Measurements from ENCODE around the gene PRAMEF11.
"Not testable (repeated sequence)": the region's sequence is repeated elsewhere in the genome, so short reads cannot be mapped to it uniquely, and the experiment has no call there.

PRAMEF11 gene

DNA sequence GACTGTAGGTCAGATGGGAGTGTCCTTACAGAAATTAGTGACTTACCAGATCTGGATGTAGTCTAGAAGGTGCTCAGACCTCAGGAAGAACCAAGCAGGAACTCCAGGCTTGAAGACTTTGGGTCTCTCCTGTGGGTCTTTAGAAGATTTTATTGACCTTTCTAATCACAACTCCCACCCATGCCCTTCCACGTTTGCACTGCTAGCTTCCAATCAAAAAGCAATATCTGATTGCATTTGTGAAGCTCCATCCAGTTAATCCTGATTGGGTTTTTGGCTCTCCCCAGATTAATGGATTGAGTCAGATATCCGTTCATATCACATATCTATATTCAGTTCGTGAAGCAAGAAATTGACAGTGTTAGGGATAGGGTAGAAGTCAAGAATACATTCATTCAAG is at the start of gene PRAMEF11:
TSS of gene PRAMEF11 (minus strand) at position 101 of the 400 bp plus-strand sequence. CDS start 2,621 bp downstream, outside the sequence.
- not testable (repeated sequence) for DNase-seq

- DNase-seq: not testable (repeated sequence)
Observed at GRCh38 chr1:12878453-12878852, 47.2 kb upstream of the PRAMEF11 start.

DNA sequence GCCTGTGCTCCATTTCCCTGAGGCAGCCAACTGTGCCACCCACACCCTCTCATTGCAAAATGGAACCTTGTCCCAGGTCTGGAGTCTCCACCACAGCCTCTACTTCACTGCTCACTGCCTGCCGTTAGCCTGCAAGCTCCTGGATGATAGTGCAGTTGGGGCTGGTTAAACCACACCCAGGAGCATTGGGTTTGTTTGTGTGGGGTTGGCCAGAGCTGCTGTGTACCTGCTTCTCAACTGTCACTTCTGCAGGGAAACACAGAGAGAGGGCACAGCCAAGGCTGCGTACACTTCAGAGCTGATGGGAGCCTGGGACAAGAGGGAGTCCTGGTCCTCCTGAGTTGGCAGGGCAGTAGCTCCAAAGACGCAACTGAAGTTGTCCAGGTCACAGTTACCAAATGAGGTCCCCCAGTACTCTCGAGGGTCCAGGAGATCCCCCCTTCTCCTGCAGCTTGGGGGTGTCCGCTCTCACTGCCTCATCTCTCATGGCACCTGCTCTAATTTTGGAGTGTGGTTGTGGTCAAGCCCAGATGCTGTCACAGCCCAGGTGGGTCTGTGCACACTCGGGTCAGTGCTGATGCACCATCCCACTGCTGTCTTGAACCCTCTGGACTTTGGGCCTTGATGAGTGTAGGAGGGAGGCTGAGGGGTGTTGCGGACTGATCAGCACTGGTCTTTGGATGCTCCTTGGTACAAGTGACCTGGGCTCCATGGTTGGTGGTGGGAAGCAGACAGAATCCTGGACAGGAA is 32.1 kb upstream of the PRAMEF11 start:
- not testable (repeated sequence) for DNase-seq

GRCh38 chr1:12856786-12857185 is 25.6 kb upstream of the PRAMEF11 start, which contains the start of gene PRAMEF2:
Gene PRAMEF2, plus strand, starts transcription at chr1:12857086. Its CDS starts 1,924 bp downstream, at chr1:12859010.
- not testable (repeated sequence) for DNase-seq

DNA sequence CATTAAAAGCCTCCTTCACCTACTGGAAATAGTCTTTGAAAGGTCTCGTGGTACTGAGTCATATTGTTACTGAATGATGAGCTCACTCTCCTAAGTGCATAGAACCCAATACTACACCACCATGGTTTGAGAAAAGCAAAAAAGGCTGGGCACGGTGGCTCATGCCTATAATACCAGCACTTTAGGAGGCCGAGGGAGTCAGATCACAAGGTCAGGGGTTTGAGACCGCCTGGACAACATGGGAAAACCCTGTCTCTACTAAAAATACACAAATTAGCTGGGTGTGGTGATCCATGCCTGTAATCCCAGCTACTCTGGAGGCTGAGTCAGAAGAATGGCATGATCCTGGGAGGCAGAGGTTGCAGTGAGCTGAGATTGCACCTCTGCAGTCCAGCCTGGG is 20.6 kb upstream of the PRAMEF11 start:
- DNase-seq: no peak

DNA sequence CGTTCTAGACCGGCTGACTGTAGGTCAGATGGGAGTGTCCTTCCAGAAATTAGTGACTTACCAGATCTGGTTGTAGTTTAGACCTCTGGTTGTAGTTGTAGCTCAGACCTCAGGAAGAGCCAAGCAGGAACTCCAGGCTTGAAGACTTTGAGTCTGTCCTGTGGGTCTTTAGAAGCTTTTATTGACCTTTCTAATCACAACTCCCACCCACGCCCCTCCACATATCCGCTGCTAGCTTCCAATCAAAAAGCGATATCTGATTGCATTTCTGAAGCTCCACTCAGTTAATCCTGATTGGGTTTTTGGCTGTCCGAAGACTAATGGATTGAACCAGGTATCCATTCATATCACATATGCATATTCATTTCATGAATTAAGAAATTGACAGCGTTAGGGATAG is 17.4 kb upstream of the PRAMEF11 start, which contains the start of gene HNRNPCL1:
TSS of gene HNRNPCL1 (minus strand) at position 101 of the 400 bp plus-strand sequence. CDS start 431 bp downstream, outside the sequence.
- not testable (repeated sequence) for DNase-seq

GRCh38 chr1:12833251-12833650 is 2.0 kb upstream of the PRAMEF11 start:
- DNase-seq: not testable (repeated sequence)

DNA sequence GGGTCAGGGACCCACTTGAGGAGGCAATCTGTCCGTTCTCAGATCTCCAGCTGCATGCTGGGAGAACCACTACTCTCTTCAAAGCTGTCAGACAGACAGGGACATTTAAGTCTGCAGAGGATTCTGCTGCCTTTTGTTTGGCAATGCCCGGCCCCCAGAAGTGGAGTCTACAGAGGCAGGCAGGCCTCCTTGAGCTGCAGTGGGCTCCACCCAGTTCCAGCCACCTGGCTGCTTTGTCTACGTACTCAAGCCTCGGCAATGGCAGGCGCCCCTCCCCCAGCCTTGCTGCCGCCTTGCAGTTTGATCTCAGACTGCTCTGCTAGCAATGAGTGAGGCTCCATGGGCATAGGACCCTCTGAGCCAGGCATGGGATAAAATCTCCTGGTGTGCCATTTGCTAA is 12.1 kb downstream of the PRAMEF11 start:
- DNase-seq: not testable (repeated sequence)

DNA sequence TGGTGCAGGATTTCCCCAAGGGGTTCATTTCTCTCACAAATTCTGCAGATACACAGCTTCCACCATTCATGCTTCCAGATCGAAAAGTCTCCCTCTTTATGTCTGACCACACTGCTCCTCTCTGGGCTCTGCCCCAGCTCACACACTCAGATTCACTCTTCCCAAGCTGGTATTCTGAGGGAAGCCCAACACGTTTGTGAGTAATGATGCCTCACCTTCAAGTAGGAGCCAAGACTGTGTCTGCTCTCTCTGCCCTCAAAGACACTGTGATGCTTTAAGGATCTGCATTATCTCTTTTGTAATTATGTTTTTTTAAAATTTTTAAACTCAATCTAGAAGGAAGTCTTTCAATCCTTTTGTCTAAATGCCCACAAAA is 19.8 kb downstream of the PRAMEF11 start:
- no peak for DNase-seq

DNA sequence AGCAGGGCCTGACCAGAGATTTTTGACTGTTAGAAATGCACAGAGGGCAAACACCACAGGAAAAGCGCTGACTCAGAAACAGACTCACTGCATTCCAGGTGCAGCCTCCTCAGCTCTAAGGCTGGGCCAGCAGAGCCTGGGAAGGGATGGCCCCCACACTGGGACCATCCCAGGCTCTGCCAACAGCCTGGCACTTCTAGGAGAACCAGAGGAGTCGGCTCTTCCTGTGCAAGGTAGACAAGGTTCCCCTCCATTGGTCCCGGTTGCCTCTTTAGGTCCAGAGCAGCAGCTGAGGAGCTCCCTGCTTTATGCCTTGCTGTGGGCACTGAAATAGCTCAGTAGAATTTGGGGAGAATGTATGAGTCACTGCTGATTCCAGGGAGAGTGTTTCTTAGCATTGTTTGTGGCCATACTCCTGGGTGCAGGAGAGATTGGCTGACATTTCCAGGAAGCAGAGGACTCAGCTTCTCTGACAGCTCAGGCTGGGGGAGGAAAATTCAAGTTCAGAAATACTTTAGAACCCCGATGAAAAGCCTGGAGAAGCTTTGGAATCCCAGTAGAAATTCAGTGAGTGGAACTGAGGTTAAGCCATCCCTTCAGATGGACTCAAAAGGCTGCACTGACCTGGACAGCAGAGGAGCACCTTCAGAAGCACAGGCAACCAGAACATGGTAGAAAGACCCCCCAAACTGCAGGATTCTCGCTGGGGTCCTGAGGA is 20.4 kb downstream of the PRAMEF11 start:
- DNase-seq: no peak

- DNase-seq: no peak
Observed at GRCh38 chr1:12809933-12810332, 21.3 kb downstream of the PRAMEF11 start.

GRCh38 chr1:12799730-12800129 is 31.5 kb downstream of the PRAMEF11 start:
- DNase-seq: no peak

GRCh38 chr1:12798911-12799310 is 32.3 kb downstream of the PRAMEF11 start:
- DNase-seq: no peak

DNA sequence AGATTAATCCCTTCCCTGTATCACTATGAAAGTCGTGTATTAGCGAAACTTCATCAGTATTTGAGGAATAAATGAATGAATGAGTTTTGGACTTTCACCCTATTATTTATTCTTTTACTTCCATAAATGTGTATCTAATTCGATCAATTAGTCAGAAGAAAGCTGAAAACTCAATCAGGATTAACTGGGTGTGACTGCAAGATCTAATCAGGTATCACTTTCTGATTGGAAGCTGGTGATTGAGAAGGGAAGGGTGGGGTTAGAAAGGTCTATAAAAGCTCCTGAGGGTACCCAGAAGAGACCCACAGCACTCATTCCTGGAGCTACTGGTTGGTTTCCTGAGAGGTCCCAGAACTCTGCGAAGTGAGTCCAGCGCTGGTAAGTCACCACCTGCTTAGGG is 40.1 kb downstream of the PRAMEF11 start, which contains the start of gene PRAMEF1:
TSS of gene PRAMEF1 (plus strand) at position 301 of the 400 bp plus-strand sequence. CDS start 1,831 bp downstream, outside the sequence.
- not testable (repeated sequence) for DNase-seq

- peak; percentile 3 for DNase-seq
Observed at GRCh38 chr1:12784729-12785128, 46.5 kb downstream of the PRAMEF11 start.

- DNase-seq: peak; percentile 58
Observed at GRCh38 chr1:12783783-12784182, 47.4 kb downstream of the PRAMEF11 start.

DNA sequence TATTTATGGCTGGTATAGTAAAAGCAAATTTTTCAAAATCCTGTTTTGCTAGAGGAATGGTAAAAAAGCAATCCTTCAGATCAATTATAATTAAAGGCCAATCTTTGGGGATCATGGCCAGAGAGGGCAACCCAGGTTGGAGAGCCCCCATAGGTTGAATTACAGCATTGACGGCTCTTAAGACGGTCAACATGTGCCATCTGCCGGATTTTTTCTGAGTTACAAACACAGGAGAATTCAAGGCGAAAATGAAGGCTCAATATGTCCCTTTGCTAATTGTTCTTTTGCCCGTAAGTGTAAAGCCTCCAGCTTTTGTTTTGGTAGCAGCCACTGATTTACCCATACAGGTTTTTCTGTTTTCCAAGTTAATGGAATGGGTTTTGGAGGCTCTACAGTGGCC is 49.7 kb downstream of the PRAMEF11 start:
- DNase-seq: not testable (repeated sequence)

- DNase-seq: no peak
Observed at GRCh38 chr1:12778907-12779306, 52.3 kb downstream of the PRAMEF11 start.

- no peak for DNase-seq
Observed at GRCh38 chr1:12778061-12778460, 53.1 kb downstream of the PRAMEF11 start.

DNA sequence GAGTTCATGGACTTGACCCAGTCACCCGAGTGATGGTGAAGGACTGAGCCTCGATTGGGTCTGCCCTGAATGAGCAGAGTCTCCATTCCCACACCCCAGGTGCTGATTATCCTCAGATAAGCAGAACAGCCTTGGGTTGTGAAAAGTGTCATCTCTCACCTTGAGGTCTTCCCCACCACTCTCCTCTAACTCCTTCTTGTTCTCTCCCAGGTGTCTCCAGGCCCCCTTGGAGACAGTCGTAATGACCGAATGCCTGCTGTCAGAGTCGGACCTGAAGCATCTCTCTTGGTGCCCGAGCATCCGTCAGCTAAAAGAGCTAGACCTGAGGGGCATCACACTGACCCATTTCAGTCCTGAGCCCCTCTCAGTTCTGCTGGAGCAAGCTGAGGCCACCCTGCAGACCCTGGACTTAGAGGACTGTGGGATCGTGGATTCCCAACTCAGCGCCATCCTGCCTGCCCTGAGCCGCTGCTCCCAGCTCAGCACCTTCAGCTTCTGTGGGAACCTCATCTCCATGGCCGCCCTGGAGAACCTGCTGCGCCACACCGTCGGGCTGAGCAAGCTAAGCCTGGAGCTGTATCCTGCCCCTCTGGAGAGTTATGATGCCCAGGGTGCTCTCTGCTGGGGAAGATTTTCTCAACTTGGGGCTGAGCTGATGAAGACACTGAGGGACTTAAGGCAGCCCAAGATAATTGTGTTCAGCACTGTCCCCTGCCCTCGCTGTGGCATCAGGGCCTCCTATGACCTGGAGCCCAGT is 54.2 kb downstream of the PRAMEF11 start:
- no peak for DNase-seq

- DNase-seq: no peak
Observed at GRCh38 chr1:12775443-12775842, 55.8 kb downstream of the PRAMEF11 start.

DNA sequence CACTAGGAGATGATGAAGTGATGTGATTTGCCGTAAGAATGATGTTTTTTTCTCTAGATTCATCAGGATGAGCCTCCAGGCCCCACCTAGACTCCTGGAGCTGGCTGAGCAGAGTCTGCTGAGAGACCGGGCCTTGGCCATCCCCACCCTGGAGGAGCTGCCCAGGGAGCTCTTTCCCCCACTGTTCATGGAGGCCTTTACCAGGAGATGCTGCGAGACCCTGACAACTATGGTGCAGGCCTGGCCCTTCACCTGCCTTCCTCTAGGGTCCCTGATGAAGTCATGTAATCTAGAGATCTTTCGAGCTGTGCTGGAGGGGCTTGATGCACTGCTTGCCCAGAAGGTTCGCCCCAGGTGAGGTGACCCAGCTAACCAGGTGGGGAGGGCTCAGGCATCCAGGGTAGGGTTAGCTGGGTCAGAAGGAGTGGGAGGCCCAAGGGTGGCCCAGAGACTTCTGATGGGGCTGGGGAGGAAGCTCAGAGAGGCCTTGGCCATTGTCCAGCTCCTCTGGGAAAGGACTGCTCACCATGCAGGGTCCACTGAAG is 56.3 kb downstream of the PRAMEF11 start:
- no peak for DNase-seq
